Upper lobe of left lung (tissue), 4 donors: ENCODE results near the gene COG5.

Experiments
- CTCF ChIP-seq, 6 experiments: fragments of 450-650 bp in 4 of 6; fragments of 200-600 bp in 2 of 6; sonication (generic) in 2 of 6; IDR thresholded peaks; one replicate each; pipeline ENCODE4 v1.5.1; 2016 to 2019; ENCODE audit warnings: antibody characterized with exemption in 6 of 6
- EP300 ChIP-seq, 4 donors: sonication (generic); formaldehyde crosslinking; IDR thresholded peaks; one replicate each; pipeline ENCODE4 v1.5.1; 2017; ENCODE audit warnings: antibody characterized with exemption in 4 of 4, control low read depth in 2 of 4
- POLR2A ChIP-seq, 4 donors: fragments of 450-650 bp; IDR thresholded peaks; one replicate each; pipeline ENCODE4 v1.5.1; 2016 to 2017; ENCODE audit warnings: antibody characterized with exemption in 4 of 4, mild to moderate bottlenecking in 2 of 4
- POLR2AphosphoS5 ChIP-seq, 2 donors: sonication (generic); formaldehyde crosslinking; IDR thresholded peaks; one replicate each; pipeline ENCODE4 v1.5.1; 2017; ENCODE audit warnings: antibody characterized with exemption in 2 of 2

GRCh38 chr7:107251963-107252362, 311.8 kb downstream of the COG5 start:
- TF ChIP-seq CTCF (IDR thresholded peaks at IDR 0.05) (no peak), POLR2A (IDR thresholded peaks at IDR 0.05) (no peak), POLR2AphosphoS5 (IDR thresholded peaks at IDR 0.05) (no peak), EP300 (IDR thresholded peaks at IDR 0.05) (no peak)
